ENCODE measurements around the gene MDM2. TPM values are rescaled to one million over a fixed set of nuclear protein-coding genes. Genes with fewer than 3 reads are reported as not detected.

MDM2 gene
- total and polyA plus RNA-seq, 10 of the 15 experiments (the other 5 are each of a cell fraction or from before 2014, with no cell fraction given) = 48.2 to 174 (median 85.0) TPM

DNA sequence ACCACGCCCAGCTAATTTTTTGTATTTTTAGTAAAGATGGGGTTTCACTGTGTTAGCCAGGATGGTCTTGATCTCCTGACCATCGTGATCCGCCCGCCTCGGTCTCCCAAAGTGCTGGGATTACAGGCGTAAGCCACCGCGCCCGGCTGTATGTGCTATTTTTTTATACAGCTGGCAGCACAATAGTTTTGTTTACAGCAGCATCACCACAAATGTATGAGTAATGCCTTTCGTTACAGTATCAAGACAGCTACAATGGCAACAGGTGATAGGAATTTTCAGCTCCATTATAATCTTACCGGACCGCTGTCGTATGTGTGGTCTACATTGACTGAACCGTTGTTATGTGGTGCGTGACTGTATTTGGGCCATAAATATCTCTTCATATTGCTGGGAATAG, 11.6 kb upstream of the MDM2 start:
- FAIRE-seq (no peak), DNase-seq (ENCODE audit: low read depth, low spot score) (no peak), ATAC-seq (no peak)
- RAD21 ChIA-PET (ENCODE audit: unreplicated experiment) = no interaction called here
- H3K4me3 ChIP-seq = no peak overlapping the region
- no peaks in the 10 kb centered on the region for H3K4me1 ChIP-seq (ENCODE audit: control insufficient read depth, insufficient read depth, low read length)
- in situ Hi-C loops (cut with MboI) (no loop called here), intact Hi-C loops (cut with micrococcal nuclease; ENCODE audit: unreplicated experiment) (no loop called here)
- no peak overlapping the region for H2AFZ ChIP-seq (ENCODE audit: control insufficient read depth, low read depth, low read length)
- no TSS peak for BruUV-seq (replicated peaks)
- no peak overlapping the region for H3K4me2 ChIP-seq (ENCODE audit: control insufficient read depth, insufficient read depth)
- no peaks in the 10 kb centered on the region for H3K36me3 ChIP-seq (ENCODE audit: control insufficient read depth in 2 of 2, insufficient read depth in 2 of 2, low read length in 1 of 2)
- CTCF ChIA-PET = interaction anchor here (0.5 to 2.0 kb wide), 5 partner anchors 9 to 426 kb away, joined by 3 to 7 read pairs (median 3); partner anchors contain the start of gene MDM2
- SMC1A ChIA-PET (ENCODE audit: uncharacterized antibody, unreplicated experiment) = interaction anchor here (1.7 to 1.9 kb wide), 2 partner anchors 9 to 50 kb away, joined by 6 to 7 read pairs; partner anchors contain the start of gene SLC35E3
- 95% methylated on average over 15 of the region's 15 CpGs for WGBS (ENCODE audit: insufficient coverage, insufficient replicate concordance, low lambda C conversion rate, missing lambda C conversion rate)
- H4K20me1 ChIP-seq (ENCODE audit: control insufficient read depth, insufficient read depth) = no peaks in the 10 kb centered on the region
- no peak overlapping the region for H3K27ac ChIP-seq (ENCODE audit: control insufficient read depth, insufficient read depth)
- no peak overlapping the region for H3K9ac ChIP-seq (ENCODE audit: control insufficient read depth, insufficient read depth, low read length)
- no peaks in the 10 kb centered on the region for H3K27me3 ChIP-seq (replicated peaks in 1 of 2; ENCODE audit: control insufficient read depth in 2 of 2, insufficient read depth in 2 of 2, low read length in 1 of 2)
- no peaks in the 10 kb centered on the region for H3K9me3 ChIP-seq (replicated peaks; ENCODE audit: control insufficient read depth, insufficient read depth, low read length)
- POLR2A ChIA-PET = interaction anchor here (1.2 kb wide), 1 partner anchor 9 kb away, joined by 3 read pairs; no protein-coding TSS in a partner anchor
- H3K79me2 ChIP-seq (ENCODE audit: control insufficient read depth, insufficient read depth, low read length) = no peaks in the 10 kb centered on the region
- TF ChIP-seq DPF2 (IDR thresholded peaks at IDR 0.05) = no peak
- TF ChIP-seq, protein P1, sequence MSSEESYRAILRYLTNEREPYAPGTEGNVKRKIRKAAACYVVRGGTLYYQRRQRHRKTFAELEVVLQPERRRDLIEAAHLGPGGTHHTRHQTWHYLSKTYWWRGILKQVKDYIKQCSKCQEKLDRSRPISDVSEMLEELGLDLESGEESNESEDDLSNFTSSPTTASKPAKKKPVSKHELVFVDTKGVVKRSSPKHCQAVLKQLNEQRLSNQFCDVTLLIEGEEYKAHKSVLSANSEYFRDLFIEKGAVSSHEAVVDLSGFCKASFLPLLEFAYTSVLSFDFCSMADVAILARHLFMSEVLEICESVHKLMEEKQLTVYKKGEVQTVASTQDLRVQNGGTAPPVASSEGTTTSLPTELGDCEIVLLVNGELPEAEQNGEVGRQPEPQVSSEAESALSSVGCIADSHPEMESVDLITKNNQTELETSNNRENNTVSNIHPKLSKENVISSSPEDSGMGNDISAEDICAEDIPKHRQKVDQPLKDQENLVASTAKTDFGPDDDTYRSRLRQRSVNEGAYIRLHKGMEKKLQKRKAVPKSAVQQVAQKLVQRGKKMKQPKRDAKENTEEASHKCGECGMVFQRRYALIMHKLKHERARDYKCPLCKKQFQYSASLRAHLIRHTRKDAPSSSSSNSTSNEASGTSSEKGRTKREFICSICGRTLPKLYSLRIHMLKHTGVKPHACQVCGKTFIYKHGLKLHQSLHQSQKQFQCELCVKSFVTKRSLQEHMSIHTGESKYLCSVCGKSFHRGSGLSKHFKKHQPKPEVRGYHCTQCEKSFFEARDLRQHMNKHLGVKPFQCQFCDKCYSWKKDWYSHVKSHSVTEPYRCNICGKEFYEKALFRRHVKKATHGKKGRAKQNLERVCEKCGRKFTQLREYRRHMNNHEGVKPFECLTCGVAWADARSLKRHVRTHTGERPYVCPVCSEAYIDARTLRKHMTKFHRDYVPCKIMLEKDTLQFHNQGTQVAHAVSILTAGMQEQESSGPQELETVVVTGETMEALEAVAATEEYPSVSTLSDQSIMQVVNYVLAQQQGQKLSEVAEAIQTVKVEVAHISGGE (CRISPR knock-in tag; IDR thresholded peaks at IDR 0.05) = no peak
- TF ChIP-seq, protein P2, sequence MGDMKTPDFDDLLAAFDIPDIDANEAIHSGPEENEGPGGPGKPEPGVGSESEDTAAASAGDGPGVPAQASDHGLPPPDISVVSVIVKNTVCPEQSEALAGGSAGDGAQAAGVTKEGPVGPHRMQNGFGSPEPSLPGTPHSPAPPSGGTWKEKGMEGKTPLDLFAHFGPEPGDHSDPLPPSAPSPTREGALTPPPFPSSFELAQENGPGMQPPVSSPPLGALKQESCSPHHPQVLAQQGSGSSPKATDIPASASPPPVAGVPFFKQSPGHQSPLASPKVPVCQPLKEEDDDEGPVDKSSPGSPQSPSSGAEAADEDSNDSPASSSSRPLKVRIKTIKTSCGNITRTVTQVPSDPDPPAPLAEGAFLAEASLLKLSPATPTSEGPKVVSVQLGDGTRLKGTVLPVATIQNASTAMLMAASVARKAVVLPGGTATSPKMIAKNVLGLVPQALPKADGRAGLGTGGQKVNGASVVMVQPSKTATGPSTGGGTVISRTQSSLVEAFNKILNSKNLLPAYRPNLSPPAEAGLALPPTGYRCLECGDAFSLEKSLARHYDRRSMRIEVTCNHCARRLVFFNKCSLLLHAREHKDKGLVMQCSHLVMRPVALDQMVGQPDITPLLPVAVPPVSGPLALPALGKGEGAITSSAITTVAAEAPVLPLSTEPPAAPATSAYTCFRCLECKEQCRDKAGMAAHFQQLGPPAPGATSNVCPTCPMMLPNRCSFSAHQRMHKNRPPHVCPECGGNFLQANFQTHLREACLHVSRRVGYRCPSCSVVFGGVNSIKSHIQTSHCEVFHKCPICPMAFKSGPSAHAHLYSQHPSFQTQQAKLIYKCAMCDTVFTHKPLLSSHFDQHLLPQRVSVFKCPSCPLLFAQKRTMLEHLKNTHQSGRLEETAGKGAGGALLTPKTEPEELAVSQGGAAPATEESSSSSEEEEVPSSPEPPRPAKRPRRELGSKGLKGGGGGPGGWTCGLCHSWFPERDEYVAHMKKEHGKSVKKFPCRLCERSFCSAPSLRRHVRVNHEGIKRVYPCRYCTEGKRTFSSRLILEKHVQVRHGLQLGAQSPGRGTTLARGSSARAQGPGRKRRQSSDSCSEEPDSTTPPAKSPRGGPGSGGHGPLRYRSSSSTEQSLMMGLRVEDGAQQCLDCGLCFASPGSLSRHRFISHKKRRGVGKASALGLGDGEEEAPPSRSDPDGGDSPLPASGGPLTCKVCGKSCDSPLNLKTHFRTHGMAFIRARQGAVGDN (IDR thresholded peaks at IDR 0.05) = no peak
- TF ChIP-seq, protein P3, sequence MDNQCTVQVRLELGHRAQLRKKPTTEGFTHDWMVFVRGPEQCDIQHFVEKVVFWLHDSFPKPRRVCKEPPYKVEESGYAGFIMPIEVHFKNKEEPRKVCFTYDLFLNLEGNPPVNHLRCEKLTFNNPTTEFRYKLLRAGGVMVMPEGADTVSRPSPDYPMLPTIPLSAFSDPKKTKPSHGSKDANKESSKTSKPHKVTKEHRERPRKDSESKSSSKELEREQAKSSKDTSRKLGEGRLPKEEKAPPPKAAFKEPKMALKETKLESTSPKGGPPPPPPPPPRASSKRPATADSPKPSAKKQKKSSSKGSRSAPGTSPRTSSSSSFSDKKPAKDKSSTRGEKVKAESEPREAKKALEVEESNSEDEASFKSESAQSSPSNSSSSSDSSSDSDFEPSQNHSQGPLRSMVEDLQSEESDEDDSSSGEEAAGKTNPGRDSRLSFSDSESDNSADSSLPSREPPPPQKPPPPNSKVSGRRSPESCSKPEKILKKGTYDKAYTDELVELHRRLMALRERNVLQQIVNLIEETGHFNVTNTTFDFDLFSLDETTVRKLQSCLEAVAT (IDR thresholded peaks at IDR 0.05) = no peak
- no peak for TF ChIP-seq MYB (IDR thresholded peaks at IDR 0.05; ENCODE audit: borderline replicate concordance, low read depth, low read length)
- TF ChIP-seq SUPT20H (IDR thresholded peaks at IDR 0.05; ENCODE audit: borderline replicate concordance, control insufficient read depth, low read depth, low read length) = no peak
- TF ChIP-seq KLF5 (IDR thresholded peaks at IDR 0.05; ENCODE audit: partially characterized antibody) = no peak
- TF ChIP-seq TARDBP (IDR thresholded peaks at IDR 0.05; ENCODE audit: borderline replicate concordance) = no peak
- TF ChIP-seq, protein P4, sequence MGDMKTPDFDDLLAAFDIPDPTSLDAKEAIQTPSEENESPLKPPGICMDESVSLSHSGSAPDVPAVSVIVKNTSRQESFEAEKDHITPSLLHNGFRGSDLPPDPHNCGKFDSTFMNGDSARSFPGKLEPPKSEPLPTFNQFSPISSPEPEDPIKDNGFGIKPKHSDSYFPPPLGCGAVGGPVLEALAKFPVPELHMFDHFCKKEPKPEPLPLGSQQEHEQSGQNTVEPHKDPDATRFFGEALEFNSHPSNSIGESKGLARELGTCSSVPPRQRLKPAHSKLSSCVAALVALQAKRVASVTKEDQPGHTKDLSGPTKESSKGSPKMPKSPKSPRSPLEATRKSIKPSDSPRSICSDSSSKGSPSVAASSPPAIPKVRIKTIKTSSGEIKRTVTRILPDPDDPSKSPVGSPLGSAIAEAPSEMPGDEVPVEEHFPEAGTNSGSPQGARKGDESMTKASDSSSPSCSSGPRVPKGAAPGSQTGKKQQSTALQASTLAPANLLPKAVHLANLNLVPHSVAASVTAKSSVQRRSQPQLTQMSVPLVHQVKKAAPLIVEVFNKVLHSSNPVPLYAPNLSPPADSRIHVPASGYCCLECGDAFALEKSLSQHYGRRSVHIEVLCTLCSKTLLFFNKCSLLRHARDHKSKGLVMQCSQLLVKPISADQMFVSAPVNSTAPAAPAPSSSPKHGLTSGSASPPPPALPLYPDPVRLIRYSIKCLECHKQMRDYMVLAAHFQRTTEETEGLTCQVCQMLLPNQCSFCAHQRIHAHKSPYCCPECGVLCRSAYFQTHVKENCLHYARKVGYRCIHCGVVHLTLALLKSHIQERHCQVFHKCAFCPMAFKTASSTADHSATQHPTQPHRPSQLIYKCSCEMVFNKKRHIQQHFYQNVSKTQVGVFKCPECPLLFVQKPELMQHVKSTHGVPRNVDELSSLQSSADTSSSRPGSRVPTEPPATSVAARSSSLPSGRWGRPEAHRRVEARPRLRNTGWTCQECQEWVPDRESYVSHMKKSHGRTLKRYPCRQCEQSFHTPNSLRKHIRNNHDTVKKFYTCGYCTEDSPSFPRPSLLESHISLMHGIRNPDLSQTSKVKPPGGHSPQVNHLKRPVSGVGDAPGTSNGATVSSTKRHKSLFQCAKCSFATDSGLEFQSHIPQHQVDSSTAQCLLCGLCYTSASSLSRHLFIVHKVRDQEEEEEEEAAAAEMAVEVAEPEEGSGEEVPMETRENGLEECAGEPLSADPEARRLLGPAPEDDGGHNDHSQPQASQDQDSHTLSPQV (IDR thresholded peaks at IDR 0.05) = no peak
- TF ChIP-seq NRF1 (conservative IDR thresholded peaks at IDR 0.05; ENCODE audit: low read depth, low read length) = no peak
- TF ChIP-seq CREB1 (IDR thresholded peaks at IDR 0.05; ENCODE audit: low read depth) = no peak

All from GM12878 (cell line).